Choroid plexus epithelial cell (primary cell): ENCODE data around the gene OSBPL5.
A peak's percentile ranks its signal among the peaks of the same experiment; 100 is the strongest.

Source experiments
- DNase-seq: peaks from one replicate; pipeline ENCODE4 v3.0.0-alpha.2; 2010; ENCODE audit warnings: low read depth
- H3K4me3 ChIP-seq: 2 replicates; pipeline ENCODE4 v1.5.1; 2011; ENCODE audit warnings: low read depth, mild to moderate bottlenecking, control low read depth, low read length, moderate library complexity
- CTCF ChIP-seq: conservative IDR thresholded peaks from 2 replicates; pipeline ENCODE4 v1.5.1; 2011; ENCODE audit warnings: low read depth, mild to moderate bottlenecking, control low read depth, inconsistent platforms, low read length, moderate library complexity

OSBPL5 gene

GRCh38 chr11:3044004-3044403, 121.1 kb downstream of the OSBPL5 start:
- TF ChIP-seq CTCF = no peak
- no peak overlapping the region for H3K4me3 ChIP-seq
- DNase-seq = peak; percentile 62

GRCh38 chr11:3043315-3043871, 121.7 kb downstream of the OSBPL5 start:
- no peak for DNase-seq
- TF ChIP-seq CTCF = no peak
- no peak overlapping the region for H3K4me3 ChIP-seq

- no peak for DNase-seq
- no peak overlapping the region for H3K4me3 ChIP-seq
- TF ChIP-seq CTCF = no peak
These were observed 122.4 kb downstream of the OSBPL5 start for GRCh38 chr11:3042496-3043314.

- TF ChIP-seq CTCF = no peak
- H3K4me3 ChIP-seq = no peak overlapping the region
- no peak for DNase-seq
These were observed 123.2 kb downstream of the OSBPL5 start for GRCh38 chr11:3041699-3042441.

- DNase-seq = no peak
- TF ChIP-seq CTCF = no peak
- no peak overlapping the region for H3K4me3 ChIP-seq
These were observed 124.2 kb downstream of the OSBPL5 start for GRCh38 chr11:3040881-3041280.

- no peak overlapping the region for H3K4me3 ChIP-seq
- no peak for DNase-seq
- no peak for TF ChIP-seq CTCF
These were observed 127.2 kb downstream of the OSBPL5 start for GRCh38 chr11:3037945-3038271.
